T-helper 2 cell treated with Interferon-gamma antibody and Interleukin-4, amounts not matched to agents 100 ng/mL and 5 ng/mL, for 36 hours (primary cell): ENCODE data around the gene GABARAP. TPM values are rescaled to one million over a fixed set of nuclear protein-coding genes. Genes with fewer than 3 reads are reported as not detected.

Source experiments
- intact Hi-C: fragments of 100-400 bp; cut with micrococcal nuclease; formaldehyde crosslinking; loops from one replicate; pipeline ENCODE4 v1.15.1; 2023
- total RNA-seq: library from RNA; stranded (reverse); gene quantifications from 2 replicates; pipeline ENCODE4 v1.2.3, GENCODE V29; 2022

GABARAP gene
- total RNA-seq, 1 donor from 2014 or later: 242 TPM

DNA sequence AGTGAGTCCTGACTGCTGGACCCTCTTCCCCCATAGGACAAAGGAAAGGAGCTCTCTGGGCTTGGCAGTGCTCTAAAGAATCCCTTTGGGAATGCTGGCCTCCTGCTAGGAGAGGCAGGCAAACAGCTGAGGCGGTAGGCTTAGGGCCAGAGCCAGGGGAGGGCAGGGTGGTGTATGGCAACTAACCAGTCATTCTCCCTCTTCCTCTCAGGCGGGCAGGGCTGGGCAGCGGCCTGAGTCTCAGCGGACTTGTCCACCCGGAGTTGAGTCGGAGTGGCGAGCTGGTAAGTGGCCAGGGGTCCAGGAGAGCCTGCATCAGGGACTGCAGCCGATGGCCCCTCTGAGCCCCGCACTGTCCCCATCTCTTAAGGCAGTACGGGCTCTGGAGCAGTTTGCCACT is 18.1 kb downstream of the GABARAP start:
- intact Hi-C loops: no loop called here

DNA sequence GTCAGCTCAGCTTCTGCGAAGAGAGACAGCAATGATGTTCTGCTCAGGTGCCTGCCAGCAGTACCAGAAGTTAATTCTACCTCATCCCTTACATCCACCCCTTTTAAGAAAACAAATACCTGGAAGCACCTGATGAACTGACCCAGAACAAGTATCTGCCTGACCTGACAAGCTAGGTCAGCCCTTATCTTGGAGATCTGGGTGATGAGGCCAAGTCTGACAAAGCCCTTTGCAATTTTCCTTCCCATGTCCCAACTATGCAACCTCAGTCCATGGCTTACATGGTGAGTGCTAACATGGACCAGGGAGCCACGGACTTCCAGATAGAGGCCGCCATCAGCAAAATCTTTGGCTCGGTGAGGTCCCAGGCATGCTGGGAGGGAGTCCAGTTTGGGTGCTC is 18.9 kb downstream of the GABARAP start:
- intact Hi-C loops: no loop called here

DNA sequence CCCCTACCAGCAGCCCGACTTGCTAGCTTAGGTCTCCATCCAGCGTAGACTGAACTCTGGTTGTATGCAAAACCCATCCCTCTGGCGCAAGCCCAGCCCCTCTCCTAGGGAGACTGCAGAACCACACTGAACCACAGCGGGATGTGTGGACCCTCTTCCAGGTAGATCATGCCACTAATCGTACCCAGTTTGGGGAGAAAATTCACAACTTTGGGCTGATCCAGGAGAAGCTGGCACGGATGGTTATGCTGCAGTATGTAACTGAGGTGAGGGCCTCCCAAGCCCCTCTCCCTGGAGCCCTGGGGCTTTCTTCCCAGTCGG is 19.3 kb downstream of the GABARAP start:
- intact Hi-C loops: no loop called here

DNA sequence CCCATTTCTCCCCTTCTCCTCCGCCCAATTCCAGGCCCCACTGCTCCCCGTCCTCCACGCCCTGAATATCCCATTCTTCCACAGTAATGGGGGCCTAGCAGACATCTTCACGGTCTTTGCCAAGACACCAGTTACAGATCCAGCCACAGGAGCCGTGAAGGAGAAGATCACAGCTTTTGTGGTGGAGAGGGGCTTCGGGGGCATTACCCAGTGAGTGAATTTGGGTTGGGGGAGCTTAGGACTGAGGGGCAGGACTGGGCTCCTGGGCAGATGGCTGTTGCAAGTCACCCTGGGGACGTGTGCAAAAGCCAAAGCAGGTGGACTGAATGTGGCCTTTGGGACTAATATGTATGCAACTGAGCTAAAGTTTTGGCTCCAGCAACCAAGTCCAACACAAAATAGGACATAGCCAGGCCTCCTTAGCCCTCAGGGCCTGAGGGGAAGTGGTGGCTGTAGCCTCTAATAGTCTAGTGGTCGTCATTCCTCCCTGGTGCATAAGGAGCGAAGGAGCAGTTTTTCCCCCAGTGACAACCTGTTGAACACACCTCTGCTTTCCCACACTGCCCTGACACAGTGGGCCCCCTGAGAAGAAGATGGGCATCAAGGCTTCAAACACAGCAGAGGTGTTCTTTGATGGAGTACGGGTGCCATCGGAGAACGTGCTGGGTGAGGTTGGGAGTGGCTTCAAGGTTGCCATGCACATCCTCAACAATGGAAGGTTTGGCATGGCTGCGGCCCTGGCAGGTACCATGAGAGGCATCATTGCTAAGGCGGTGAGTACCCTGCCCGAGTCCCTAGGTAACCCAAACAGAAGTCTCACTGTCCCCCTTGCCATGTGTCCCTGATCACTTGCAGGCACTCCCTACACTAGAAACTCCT is 19.9 kb downstream of the GABARAP start:
- intact Hi-C loops: no loop called here

DNA sequence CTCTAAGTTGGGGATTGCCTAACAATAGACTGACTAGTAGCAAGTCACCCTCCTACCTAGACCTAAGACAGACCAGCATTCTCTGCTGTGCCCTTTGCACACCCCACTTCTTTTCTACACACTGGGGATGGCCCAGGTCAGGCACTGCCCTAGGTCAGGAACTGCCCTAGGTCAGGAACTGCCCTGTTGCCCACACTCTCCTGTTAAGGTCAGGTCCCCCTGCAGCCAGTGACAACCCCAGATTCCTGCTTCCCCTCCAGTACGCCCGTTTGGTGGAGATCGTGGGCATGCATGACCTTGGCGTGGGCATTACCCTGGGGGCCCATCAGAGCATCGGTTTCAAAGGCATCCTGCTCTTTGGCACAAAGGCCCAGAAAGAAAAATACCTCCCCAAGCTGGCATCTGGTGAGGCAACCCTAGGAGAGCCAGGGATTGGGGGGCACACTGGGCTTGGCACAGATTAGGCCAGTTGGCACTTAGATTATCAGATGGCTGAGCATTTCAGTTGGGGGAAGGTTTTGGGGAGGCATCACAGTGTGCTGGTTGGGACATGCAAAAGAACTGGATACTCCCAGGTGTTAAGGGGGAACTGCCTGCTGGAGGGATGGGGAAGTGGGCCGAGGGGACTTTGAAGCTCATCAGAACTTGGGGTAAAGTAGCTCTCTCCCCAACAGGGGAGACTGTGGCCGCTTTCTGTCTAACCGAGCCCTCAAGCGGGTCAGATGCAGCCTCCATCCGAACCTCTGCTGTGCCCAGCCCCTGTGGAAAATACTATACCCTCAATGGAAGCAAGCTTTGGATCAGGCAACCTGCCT is 20.8 kb downstream of the GABARAP start:
- intact Hi-C loops: loop anchor here (1.0 kb wide), 1 partner anchor 75 kb away; no protein-coding TSS in a partner anchor

DNA sequence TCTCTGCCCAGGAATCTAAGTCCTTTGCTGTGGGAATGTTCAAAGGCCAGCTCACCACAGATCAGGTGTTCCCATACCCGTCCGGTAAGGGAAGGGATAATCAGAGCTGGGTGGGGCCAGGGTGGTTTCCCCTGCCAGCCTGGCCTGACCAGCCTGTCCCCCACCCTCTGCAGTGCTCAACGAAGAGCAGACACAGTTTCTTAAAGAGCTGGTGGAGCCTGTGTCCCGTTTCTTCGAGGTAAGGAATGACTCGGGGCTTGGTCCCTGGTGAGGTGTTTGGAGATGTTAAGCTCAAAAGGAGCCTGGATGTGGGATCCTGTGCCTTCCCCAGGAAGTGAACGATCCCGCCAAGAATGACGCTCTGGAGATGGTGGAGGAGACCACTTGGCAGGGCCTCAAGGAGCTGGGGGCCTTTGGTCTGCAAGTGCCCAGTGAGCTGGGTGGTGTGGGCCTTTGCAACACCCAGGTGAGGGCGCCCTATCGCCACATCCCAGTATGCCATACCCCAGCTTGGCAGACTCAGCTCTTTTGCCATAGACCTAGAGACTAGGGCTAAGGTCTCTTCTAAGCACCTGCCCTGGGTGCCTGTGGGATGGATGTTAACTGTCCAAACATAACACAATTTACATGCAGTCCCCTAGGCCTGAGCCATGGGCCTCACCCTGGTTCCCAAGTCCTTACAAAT is 21.5 kb downstream of the GABARAP start:
- intact Hi-C loops: loop anchor here (1.0 kb wide), 1 partner anchor 76 kb away; no protein-coding TSS in a partner anchor

DNA sequence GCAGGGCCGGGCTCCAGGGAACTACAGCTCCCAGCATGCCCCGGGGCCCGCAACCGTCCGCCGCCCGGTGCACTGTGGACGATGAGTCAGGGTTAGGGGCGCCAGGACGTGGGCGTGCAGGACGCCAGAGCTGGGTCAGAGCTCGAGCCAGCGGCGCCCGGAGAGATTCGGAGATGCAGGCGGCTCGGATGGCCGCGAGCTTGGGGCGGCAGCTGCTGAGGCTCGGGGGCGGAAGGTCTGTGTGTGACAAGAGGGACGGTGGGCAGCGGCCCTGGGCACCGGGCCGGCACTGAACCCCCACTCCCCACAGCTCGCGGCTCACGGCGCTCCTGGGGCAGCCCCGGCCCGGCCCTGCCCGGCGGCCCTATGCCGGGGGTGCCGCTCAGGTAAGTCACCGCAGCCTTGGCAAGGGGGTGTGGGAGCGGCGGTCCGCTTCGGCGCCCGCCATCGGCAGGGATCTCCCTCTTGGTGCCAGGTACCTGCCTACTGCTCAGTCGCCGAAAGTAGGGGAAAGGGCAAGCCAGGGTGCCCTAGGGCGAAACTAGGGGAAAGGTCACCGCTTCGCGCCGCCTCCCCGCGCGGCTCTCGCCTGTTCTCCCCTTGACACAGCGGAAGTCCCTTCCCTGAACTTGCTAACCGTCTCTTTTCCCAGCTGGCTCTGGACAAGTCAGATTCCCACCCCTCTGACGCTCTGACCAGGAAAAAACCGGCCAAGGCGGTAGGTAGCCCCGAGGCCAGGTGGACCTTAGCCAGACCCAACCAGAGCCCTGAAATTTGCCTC is 22.2 kb downstream of the GABARAP start, which contains the start of the genes ACADVL and DLG4:
TSS of gene ACADVL (plus strand) at position 127 of the 781 bp plus-strand sequence. CDS start at position 174, 47 bp downstream.
TSS of gene DLG4 (minus strand) at position 25 of the 781 bp plus-strand sequence.
- intact Hi-C loops: no loop called here

DNA sequence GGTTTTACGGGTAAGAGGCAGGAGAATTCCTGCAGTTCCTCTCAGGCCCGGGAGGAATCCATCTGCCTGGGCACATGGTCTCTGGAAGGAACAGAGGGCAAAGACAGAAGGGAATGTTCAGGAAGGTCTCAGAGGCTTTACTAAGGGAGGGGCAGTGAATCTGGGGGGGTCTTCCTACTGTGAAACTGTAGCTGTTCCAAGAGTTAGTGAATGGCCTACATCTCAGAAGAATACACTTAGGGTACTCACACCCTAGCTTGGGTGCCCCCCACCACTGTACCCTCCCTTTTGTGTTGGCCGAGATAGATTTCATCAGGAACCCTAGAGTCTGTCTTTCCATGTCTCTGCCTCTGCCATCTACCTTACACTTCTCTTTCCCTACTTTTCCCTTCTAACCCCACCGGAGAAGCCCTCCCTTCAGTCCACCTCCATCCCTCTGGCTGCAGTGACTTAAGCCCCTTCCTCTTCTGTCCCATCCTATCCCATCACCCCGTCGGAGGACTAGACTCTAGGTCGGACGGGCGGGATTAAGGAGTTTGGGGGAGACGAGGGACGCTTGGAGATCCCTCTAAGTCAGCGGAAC is 22.9 kb downstream of the GABARAP start:
- intact Hi-C loops: no loop called here

DNA sequence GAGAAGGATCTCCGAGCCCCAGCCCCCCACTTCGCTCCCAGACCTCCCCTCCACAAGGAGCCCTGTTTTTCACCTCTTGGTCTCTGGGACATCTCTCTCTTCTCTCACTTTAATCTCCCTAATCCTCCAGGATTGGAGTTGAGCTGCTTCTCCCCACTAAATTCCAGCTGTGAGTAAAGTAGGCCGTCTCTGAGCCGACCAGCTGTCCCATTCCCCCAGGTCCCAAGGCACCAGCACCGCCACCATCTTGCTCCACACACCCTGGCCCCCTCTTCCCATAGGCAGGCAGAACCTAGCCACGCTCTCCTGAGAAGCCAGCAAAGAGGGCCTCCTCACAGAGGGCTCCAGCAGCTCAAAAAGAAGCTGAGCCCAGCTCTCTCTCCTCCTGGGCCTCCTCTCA is 23.5 kb downstream of the GABARAP start:
- intact Hi-C loops: no loop called here

DNA sequence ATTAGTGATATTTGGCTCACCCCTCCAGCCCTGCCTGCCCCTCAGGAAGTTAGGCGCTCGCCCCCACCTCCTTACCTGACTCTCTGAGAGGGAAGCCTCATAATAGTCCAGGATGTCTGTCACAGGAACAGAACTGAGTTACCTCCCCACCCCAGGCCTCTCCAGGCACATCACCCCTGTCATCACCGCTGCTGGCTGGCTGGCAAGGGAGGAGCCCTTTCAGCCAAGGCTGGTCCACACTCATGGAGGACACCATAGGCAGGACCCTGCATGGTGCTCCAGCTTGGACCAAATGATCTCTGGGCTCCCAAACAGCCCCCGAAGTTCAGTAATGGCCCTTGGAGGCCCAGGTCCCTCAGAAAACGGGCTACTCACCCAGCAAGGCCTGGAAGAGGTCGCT is 24.1 kb downstream of the GABARAP start:
- intact Hi-C loops: no loop called here

DNA sequence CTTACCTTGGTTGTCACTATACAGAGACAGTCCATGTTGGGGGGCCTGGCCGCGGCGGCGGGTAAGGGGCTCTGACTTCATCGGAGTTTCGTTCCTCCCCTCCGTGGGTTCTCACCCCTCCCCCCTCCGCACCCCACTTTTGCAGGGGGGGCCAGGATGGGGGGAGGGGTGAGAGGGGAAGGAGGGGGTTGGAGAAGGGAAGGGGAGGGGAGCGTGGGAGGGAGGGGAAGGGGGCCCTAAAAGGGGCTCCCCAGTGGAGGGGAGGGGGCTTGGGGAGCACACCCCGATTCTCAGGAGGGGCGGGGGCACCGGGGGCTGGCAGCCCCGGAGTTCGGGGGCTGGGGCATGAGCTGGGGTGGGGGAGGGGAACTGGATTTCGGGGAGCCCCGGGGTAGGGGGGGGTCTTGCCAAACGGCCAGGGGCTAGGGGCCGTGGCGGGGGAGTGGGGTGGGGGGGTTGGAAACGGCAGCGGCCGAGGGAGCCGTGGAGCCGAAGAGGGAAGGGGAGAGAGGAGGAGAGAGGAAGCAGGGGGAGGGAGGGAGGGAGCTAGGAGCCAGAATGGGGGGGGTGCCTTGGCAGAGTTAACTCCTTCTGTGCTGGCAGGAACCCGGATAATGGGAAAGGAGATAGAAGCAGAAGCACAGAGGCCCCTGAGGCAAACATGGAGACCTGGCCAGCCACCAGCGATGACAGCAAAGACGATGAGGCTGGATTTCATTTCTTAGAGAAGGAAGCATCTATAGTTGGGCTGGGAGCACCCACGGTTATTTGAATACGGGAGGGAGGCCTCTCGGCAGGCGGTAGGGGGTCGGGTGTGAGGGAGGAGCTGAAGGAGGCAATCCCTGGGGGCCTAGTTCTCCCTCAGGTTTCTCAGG is 24.9 kb downstream of the GABARAP start:
- intact Hi-C loops: no loop called here

DNA sequence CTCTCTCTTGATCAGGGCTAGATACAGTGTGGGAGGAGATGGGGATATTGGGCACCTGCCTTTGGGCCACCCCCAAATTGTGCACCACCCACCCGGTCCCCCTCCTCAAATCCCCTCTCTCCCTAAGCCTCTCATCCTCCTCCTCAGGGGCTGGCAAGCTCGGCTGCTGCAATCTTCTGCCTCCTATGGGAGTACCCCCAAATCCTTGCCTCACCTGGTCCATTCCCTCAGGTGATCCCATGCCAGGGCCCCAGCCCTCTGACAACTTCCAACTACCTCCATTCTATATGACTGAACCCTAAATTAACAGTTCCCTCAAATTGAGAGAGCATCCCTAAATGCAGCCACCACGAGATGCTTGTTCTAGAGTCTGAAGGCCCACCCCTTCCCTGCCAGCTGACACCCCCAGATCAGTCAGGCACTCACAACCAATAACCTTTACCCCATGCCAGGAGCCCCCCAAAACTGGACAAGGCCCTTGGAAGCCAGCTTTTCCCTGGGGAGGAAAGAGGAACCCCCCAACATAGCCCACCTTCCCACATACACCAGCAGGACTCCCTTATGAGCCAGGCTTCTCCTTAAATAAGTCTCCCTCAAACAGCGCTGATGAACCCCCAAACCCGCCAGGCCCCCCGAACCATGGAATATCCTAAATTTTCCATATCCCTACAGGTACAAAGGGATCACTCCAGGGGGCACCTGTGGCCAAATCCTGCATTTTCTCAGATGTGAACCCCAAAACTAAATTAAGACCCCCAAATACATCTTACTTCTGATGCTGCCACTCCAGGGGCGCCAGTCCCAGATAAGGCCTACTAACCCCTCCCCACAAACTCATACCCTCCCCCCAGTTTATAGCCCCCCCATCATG is 25.8 kb downstream of the GABARAP start:
- intact Hi-C loops: no loop called here

DNA sequence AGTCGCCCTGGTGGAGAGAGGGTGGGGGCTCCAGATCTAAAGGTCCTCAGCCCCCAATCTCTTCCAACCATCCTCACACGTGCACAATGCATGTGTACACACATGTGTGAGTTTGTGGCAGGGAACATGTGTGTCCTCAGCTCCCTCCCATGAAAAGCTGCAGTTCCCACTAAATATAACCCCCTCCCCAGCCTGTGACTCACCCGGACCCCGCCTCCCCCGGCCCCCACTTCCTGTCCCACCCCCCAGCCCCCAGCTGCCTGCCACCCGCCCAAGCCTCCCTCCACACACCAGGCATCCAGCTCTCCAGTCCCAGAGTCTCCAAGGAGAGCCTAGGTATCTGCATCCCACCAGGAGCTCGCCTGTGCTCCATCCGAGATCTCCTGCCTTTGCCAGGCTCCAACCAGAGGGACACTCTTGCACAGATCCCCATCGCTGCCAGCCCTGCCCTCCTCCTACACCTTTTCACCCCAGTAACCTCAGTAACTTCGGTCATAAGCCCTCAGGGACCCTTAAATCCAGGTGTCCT is 26.5 kb downstream of the GABARAP start:
- intact Hi-C loops: no loop called here

DNA sequence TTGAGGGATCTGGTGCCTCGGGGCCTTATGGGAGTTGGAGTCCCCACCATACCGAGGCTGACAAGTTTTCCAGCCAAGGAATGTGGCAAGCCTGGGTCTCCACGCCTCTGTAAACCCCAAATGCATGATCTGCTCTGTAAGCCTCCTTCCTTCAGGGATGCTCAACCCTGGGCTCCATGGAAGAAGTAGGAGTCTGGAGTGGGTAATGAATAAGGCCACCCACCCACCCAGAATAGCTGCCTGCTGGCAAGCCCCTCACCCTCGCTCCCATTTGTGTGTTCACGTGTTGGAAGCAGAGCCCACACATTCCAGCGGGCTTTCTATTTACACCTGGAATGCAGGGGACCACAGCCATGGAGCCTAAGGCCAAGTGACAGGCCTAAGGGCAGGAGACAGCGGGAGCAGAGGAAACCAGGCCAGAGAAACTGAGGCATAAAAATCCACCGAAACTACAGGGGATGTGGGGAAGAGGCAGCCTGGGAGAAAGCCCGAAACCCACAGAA is 27.1 kb downstream of the GABARAP start:
- intact Hi-C loops: no loop called here

DNA sequence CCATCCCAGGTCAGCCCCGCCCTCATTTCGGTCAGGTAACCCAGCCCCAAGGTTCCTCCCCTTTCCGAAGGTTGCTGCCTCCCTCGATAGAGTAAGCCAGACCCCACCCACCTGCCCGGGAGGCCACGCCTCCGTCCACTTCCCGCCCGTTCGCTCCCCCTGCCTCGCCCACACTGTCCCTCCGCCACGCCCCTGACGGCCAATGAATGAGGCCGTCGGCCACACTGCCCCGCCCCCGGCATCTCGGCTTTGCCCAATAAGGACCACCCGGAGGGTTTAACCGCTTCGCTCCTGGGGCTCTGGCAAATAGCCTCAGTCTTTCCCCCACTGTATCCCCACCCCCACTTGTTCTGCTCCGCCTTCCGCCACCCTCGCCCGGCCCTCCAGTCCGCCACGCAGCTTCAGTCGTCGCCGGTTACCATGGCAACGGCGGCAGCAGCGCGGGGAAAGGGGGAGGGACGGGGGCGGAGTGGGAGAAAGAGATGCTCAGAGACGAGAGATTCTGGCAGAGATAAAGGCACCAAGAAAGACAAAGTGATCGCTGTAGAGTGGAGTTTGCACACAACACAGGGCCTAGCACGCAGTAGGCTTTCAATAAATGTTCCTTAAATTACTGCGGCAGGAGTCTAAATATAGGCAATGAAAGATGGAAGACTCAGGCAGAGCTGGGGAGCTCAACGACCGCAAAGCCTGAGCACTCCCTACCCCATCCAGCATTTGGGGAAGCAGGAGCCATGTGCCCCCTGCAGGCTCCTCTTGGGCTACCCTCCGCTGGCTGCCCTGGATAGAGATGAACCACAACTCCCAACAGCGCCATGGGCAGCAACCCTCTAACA is 27.7 kb downstream of the GABARAP start:
- intact Hi-C loops: loop anchor here (1.0 to 5.0 kb wide), 6 partner anchors 9 to 177 kb away; partner anchors contain the start of genes DVL2, EIF5A, ELP5 and PHF23

DNA sequence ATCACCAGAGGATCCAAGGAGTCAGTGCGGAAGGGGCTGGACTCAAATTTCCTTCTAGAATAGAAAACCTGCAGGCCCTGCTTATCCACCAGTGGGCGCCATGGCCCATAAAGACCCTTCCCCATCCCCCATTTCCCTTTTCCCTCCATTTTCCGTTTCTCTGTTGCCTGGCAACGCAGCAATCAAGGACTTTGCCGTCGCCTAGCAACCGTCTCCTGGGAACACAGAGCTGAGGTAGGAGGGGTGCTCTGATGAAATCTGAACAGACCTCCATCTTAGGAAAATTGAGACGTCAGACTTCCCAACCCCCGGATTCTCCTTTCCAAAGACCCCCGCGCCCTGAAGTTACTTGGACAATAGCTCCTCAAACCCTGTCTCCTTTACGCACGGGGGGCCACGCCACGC is 28.4 kb downstream of the GABARAP start:
- intact Hi-C loops: loop anchor here (1.0 to 5.0 kb wide), 6 partner anchors 9 to 177 kb away; partner anchors contain the start of genes DVL2, EIF5A, ELP5 and PHF23
